HG02981 (cell line): ENCODE measurements around the gene PDE8B.

Experiments used
- ATAC-seq: cut with Tn5 transposase; IDR thresholded peaks from one replicate; pipeline ENCODE4 v1.9.1; 2021; ENCODE audit warnings: mild to moderate bottlenecking, moderate library complexity; ENCODE audit not compliant: unreplicated experiment

Gene PDE8B

DNA sequence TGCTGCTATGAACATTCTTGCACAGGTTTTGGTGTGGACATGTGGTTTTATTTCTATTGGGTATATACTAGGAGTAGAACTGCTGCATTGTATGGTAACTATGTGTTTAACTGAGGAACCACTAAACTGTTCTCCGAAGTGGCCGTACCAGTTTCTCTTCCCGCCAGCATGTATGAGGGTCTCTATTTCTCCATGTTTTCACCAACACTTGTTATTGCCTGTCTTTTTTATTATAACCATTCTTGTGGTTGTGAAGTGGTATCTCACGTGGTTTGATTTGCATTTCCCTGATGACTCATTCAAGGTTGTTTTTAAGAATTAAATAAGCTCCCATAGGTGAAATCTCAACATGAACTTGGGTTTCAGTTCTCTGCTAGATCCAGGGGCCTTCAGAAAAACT is 19.4 kb downstream of the PDE8B start:
- no peak for ATAC-seq

DNA sequence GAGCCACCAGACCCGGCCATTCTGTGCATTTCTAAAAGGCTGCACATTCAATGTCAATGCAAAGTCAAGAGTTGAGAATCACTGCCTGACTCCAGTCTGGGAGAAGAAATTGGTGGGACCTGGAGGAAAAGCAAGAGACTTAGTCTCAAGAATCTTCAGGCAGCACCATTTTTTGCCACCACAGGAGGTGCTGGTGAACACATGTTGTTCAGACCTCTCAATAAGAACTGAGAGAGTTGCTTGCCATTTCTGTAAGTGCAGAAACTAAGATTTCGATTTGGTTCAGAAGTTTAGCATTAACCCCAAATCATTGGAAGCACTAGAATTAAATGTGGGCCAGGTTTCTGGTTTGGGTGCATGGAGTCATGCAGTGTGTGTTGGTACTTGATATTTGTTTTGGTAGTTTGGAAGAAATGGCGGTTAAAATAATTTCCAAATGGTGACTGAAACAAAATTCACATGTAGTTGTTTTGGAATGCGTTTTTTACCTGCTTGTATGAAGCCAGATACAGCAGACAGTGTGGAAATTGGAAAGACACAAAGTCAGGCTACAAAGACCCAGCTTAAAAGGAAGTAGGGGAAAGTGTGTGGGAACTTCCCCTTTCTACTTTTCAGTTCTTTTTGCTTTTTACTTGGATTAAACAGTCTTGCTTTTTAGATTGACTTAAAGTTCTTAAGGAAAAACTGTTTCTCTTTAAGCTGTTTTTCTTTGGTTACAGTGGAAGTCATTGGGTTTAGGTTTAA is 20.4 kb downstream of the PDE8B start:
- ATAC-seq = no peak

- no peak for ATAC-seq
Measured at GRCh38 chr5:77231471-77232138, 21.1 kb downstream of the PDE8B start.

DNA sequence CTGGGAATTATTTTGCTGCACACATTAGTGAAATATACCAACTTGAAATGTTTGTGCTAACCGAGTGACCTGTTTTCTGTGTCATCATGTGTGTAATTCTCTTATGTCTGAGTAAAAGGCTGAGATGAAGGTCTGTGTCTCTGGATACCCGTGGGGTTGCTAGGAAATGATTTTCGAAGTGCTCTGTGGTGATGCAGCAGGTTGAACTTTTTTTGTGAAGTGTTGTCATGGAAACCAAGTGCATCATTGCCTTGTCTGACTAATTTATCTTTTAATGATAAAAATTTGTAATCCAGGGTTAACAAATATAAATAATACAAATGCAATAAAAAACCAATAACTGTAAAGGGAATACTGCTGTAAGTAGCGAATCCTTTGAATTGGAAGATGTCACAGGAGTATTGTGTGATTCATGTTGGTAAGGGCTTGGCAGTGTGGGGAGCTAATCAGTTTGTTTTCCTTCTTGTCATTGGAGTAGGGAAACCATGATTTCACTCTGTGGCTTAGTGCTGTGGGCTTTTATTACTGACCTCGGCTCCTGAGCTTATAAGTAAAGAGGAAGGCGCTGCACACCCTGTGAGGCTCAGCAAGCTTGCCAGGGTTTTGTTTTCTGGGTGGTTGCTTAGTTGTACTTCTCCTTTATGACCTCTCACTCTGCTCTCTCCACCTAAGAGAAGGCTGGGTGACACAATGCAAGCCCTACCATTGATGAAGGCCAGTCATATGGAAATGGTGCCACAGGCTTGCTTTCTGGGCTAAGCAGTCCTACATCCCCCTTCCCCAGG is 22.3 kb downstream of the PDE8B start:
- ATAC-seq = no peak

DNA sequence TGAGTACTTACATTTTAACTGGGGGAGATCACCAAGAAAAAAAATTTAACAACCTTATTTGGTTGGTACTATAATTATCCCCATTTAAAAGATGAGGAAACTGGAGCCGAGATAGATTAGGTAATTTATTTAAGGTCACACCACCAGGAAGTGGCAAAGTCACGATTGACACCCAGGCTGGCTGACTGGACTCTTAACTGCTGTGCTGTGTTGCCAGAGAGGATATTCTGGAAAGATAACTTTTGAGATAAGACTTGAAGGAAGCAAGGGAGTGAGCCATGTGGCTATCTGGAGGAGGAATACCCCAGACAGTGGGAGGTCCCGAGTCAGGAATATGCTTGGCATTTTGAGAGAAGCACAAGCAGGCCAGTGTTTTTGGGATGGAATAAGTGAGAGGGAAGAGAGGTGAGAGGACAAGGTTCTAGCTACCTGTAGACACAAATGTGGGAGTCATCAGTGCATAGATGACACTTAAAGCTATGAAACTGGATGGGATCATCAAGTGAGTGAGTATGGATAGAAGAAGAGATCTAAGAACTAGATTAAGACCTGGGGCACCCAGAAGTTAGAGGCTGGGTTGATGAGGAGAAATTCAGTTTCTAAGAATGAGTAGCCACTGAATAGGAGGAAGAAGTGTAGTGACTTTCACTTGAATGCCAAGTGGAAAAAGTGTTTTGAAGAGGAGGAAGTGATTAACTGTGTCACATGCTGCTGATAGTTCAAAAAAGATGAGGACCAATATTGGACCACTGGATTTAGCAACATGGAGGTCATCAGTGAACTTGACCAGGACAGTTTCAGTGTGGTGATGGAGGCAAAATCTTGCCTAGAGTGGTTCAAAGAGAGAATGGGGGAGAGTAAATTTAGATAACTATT is 25.6 kb downstream of the PDE8B start:
- no peak for ATAC-seq

DNA sequence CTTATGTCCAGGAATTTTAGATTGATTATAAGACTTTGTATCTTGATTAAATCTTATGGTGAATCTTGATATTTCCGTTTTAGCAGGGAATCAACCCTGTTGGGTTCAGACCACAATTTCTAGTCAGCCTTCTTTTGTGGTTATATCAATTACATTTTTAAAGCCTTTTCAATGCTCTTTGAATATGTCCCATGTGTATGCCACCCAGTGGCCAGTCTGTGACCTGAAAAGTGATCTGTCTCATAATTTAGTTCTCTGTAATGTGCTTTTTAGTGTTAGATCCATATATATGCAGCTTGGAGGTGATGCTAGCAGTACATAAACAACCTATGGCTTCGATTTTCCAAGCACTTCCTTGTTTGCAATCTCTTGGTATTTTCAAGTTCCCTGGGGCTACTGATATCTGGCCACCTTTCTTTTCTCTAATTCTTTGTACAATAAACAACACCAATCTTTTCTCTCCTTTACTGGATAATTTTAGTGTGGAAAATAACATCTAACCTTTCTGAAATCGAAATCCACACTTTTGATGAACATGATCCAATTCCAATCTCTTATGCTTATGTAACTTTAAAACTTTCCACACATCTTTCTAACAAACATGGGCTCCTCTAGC is 28.8 kb downstream of the PDE8B start:
- ATAC-seq = no peak

DNA sequence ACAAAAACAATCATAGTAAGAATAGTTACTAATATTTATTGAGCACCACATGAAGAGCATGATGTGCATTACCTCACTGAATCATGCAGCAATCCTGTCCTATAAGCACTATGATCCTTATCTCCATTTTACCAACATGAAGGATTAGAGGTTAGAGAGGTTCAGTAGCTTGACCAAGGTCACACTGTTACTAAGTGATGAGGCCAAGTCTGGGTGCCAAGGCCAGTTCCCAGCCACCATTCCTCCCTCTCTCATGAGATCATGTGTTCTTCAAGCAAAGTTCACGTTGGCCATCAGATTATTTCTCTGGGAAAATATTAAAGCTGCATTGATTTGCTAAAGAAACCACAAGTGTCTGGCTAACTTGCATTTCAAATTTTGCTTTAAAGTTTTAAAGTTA is 31.0 kb downstream of the PDE8B start:
- no peak for ATAC-seq

GRCh38 chr5:77249475-77249874 is 39.0 kb downstream of the PDE8B start:
- ATAC-seq = no peak

DNA sequence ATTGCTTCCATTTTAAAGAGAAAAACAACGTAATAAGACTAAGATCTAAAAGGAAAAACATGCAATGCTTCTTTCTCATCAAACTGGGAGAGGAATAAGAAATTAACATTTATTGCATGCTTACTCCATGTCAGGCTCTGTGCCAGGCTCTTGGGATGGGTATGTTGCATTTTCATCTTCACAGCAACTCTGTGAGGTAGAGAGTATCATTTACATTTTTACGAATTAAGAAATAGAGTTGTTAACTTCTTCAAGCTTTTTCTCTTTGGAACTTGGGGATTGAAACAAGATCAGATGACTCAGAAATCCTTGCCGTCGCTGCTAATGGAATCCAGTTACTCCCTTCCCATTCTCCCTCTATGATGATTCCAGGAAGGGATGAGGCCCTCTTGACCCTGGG is 39.5 kb downstream of the PDE8B start:
- ATAC-seq = no peak

DNA sequence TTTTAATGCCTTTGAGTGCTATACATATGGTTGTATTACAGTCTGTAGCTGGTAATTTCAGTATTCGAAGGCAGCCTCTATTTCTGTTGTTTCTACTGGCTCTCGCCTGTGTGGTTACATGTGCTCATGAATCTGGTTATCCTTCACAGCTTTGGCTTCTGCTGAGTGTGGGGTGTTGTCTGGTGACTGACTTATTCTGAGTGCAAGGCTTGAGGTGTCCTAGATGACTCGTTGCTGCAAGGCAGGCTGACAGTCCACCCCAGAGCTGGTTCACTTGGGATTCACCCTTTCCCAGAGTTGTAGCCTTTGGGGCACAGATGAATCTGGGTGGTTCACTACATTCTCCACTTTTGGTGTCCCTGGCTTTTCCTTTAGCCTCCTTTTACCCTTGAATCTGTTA is 41.4 kb downstream of the PDE8B start:
- no peak for ATAC-seq

- no peak for ATAC-seq
Measured at GRCh38 chr5:77255617-77256016, 45.1 kb downstream of the PDE8B start.

DNA sequence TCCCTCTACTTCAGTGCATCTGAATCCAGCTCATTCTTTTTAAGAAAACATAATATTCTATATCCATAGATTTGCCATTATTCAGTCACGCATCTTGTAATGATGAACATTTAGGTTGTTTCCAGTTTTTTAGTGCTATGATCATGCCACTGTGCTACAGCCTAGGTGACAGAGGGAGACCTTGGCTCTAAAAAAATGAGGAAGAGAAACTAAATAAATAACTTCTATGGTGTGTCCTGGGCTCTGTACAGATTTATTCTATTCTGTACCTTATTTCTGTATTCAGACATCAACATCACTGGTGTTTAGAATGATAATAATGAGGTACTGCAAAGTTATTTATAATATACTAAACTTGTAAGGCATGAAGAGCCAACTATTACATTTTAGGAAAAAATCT is 45.9 kb downstream of the PDE8B start:
- ATAC-seq = no peak

- no peak for ATAC-seq
Measured at GRCh38 chr5:77258652-77259051, 48.2 kb downstream of the PDE8B start.

- no peak for ATAC-seq
Measured at GRCh38 chr5:77259476-77259875, 49.0 kb downstream of the PDE8B start.

DNA sequence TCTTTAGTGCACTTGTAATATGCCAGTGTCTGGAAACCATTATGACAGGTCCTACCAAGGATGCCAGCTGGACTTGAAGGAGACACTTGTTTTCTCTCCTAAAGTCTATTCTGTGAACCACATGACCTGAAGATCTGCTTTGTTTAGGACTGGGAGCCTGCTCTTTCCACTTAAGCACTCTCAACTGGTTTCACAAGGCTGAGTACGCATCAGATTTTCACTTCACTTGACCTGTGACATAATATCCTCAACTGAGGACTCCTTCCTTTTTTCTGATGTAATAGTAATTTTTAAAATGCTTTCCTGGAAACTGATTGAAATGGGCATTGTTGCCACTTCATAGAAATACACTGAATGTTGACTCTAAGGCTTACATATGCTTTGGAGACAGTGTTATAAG is 52.2 kb downstream of the PDE8B start:
- no peak for ATAC-seq

GRCh38 chr5:77266291-77266690 is 55.8 kb downstream of the PDE8B start:
- ATAC-seq = no peak

DNA sequence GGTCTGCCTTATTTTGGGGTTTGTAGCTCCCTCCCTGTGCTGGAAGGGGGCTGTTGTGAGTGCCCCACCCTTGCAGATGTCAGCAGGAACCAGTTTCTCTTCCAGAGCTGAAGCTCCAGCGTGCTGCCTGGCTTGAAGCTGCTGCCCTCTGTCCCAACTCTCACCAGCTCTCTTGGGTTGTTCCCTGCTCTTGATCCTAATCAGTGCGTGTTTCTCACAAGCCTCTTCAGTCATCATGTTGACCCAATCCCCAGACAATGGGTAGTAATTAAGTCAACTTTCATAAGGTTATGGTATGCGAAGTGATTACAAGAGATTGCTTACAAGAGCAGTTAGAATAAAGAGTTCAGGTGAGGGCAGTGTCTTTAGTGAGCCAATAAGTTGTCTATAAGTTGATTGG is 57.0 kb downstream of the PDE8B start:
- no peak for ATAC-seq

DNA sequence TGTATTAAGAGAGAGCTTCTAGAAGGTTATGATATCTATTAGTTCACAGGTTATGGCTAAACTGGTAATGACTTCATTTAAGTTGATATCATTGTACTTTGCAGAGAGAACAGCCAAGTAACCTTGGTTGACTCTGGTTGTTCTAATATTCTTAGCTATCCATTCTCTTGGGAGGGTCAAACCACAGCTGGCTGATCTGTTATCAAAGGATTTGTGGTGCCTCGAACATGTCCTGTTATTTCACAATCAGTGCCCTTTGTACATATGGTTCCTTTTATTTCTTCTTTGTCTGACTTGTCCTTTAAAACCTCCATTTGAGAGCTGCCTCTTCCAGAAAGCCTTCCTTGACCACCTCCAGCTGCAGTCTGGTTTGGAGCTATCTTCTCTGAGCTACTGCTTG is 61.7 kb downstream of the PDE8B start:
- ATAC-seq = no peak

DNA sequence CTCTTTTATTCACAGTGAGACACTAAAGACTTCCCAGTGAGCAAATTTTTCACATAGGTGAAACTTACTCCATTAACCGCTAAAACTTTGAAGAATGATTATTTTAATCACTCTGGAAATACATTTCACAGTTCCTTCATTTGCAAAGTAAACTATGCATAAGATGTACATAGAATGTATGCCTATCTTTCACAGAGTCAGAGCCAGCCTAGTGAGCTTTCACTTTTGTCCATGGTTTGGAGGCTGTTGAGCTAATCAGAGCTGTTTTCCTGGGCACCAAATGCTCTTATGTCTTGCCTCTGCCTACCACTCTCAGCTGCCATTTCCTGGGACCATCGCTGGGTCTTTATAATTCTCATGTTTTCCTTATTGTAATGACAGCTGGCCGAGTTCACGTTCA is 67.3 kb downstream of the PDE8B start:
- no peak for ATAC-seq

GRCh38 chr5:77280036-77280435 is 69.6 kb downstream of the PDE8B start:
- ATAC-seq = no peak

DNA sequence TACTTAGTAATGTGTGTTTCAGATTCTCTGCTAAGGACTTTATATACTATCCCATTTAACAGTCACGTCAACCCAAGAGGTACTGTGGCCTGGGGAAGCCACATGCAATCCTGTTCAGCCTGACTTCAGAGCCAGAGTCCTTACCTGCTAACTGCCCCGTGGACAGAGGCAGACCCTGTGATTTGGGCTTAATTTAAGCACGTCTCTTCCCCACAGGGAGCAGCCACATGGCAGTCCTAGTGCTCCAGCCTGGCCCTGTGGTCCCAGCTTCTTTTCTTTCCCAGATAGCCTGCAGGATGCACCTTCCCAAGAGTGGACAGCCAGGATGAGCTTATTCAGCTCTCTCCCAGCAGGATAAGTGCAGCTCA is 71.5 kb downstream of the PDE8B start:
- no peak for ATAC-seq
